ENCODE results near the gene AVPR2.

DNA sequence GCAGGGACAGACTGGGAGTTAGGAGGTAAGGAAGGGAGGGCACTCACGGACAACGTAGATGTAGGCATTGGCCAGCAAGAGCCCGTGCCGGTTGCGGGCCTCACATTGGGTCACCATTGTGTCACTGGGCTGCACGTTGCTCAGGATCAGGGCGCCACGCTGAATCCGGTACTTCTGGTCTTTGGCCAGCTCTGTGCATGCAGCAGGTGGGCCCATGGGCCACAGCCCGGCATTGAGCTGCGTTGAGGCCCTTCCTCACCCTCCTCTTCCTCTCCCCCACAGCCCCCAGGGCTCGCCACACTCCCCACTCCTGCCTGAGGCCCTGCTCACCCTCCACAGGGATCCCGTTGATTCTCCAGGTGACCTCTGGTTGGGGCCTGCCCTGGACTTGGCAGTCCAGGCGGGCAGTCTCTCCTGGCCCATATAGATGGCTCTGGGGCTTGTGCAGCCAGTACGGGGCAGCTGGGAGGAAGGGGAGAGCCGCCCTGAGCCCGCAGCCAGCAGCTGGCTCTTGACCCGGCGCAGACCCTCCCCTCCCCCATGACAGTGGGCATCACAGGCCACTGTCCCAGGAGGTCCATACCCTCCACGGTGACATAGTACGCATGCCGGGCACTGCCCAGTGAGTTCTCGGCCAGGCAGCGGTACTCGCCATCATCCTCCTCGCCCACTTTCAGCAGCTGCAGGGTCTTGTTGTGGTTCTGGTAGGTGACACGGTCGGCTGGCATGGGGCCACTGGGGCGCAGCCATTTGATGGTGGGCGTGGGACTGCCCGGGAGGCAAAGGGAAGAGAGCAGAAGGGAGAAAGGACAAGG is 34.8 kb upstream of the AVPR2 start:
- TF ChIP-seq, protein P1, sequence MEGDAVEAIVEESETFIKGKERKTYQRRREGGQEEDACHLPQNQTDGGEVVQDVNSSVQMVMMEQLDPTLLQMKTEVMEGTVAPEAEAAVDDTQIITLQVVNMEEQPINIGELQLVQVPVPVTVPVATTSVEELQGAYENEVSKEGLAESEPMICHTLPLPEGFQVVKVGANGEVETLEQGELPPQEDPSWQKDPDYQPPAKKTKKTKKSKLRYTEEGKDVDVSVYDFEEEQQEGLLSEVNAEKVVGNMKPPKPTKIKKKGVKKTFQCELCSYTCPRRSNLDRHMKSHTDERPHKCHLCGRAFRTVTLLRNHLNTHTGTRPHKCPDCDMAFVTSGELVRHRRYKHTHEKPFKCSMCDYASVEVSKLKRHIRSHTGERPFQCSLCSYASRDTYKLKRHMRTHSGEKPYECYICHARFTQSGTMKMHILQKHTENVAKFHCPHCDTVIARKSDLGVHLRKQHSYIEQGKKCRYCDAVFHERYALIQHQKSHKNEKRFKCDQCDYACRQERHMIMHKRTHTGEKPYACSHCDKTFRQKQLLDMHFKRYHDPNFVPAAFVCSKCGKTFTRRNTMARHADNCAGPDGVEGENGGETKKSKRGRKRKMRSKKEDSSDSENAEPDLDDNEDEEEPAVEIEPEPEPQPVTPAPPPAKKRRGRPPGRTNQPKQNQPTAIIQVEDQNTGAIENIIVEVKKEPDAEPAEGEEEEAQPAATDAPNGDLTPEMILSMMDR (IDR thresholded peaks at IDR 0.05) = no peak
- TF ChIP-seq EZH2 (IDR thresholded peaks at IDR 0.05) (no peak), EZH2phosphoT487 (IDR thresholded peaks at IDR 0.05) (no peak)

Measured in neural progenitor cell (in vitro differentiated cells).